Uterus (tissue), 2 donors: Measurements from ENCODE around the gene PXDC1.

ENCODE experiments used
- CTCF ChIP-seq, 4 experiments: fragments of 200-600 bp in 2 of 4; fragments of 450-650 bp in 2 of 4; sonication (generic) in 2 of 4; IDR thresholded peaks; one replicate each; pipeline ENCODE4 v1.5.1; 2016 to 2019; ENCODE audit warnings: antibody characterized with exemption in 4 of 4, mild to moderate bottlenecking in 2 of 4, moderate library complexity in 1 of 4
- POLR2A ChIP-seq, 2 donors: fragments of 450-650 bp; IDR thresholded peaks; one replicate each; pipeline ENCODE4 v1.6.1; 2016; ENCODE audit warnings: antibody characterized with exemption in 2 of 2, mild to moderate bottlenecking in 1 of 2, moderate library complexity in 1 of 2

GRCh38 chr6:3791526-3792203 lies 40.2 kb upstream of the PXDC1 start:
- TF ChIP-seq CTCF (IDR thresholded peaks at IDR 0.05) (no peak), POLR2A (IDR thresholded peaks at IDR 0.05) (no peak)
